ENCODE measurements around the gene TUBAL3.

- no peak for TF ChIP-seq EZH2 (IDR thresholded peaks at IDR 0.05)
- no peak for TF ChIP-seq ATF3 (IDR thresholded peaks at IDR 0.05)
- no peak for TF ChIP-seq EGR1 (IDR thresholded peaks at IDR 0.05; ENCODE audit: low read depth)
- TF ChIP-seq, protein P1, sequence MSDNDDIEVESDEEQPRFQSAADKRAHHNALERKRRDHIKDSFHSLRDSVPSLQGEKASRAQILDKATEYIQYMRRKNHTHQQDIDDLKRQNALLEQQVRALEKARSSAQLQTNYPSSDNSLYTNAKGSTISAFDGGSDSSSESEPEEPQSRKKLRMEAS (IDR thresholded peaks at IDR 0.05), result no peak
- no peak for TF ChIP-seq CTCF (IDR thresholded peaks at IDR 0.05 in 2 of 3, conservative IDR thresholded peaks at IDR 0.05 in 1 of 3; ENCODE audit: borderline replicate concordance in 1 of 3, insufficient read depth in 1 of 3, low read depth in 2 of 3, low read length in 2 of 3)
- TF ChIP-seq, protein P2, sequence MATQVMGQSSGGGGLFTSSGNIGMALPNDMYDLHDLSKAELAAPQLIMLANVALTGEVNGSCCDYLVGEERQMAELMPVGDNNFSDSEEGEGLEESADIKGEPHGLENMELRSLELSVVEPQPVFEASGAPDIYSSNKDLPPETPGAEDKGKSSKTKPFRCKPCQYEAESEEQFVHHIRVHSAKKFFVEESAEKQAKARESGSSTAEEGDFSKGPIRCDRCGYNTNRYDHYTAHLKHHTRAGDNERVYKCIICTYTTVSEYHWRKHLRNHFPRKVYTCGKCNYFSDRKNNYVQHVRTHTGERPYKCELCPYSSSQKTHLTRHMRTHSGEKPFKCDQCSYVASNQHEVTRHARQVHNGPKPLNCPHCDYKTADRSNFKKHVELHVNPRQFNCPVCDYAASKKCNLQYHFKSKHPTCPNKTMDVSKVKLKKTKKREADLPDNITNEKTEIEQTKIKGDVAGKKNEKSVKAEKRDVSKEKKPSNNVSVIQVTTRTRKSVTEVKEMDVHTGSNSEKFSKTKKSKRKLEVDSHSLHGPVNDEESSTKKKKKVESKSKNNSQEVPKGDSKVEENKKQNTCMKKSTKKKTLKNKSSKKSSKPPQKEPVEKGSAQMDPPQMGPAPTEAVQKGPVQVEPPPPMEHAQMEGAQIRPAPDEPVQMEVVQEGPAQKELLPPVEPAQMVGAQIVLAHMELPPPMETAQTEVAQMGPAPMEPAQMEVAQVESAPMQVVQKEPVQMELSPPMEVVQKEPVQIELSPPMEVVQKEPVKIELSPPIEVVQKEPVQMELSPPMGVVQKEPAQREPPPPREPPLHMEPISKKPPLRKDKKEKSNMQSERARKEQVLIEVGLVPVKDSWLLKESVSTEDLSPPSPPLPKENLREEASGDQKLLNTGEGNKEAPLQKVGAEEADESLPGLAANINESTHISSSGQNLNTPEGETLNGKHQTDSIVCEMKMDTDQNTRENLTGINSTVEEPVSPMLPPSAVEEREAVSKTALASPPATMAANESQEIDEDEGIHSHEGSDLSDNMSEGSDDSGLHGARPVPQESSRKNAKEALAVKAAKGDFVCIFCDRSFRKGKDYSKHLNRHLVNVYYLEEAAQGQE (IDR thresholded peaks at IDR 0.05; ENCODE audit: low read depth), result no peak
- TF ChIP-seq SIN3A (IDR thresholded peaks at IDR 0.05; ENCODE audit: low read depth), result no peak
- TF ChIP-seq EZH2phosphoT487 (IDR thresholded peaks at IDR 0.05; ENCODE audit: borderline replicate concordance), result no peak
- no peak for TF ChIP-seq POLR2AphosphoS5 (IDR thresholded peaks at IDR 0.05; ENCODE audit: low read depth, low read length)
- no peak for TF ChIP-seq CEBPB (IDR thresholded peaks at IDR 0.05; ENCODE audit: low read depth)
Measured at GRCh38 chr10:5343979-5344378, 60.6 kb downstream of the TUBAL3 start.

Data from HCT116 (cell line).